ENCODE data around the gene ZFP62. TPM values are rescaled to one million over a fixed set of nuclear protein-coding genes. Genes with fewer than 3 reads are reported as not detected.
"Not testable (repeated sequence)": the region's sequence is repeated elsewhere in the genome, so short reads cannot be mapped to it uniquely, and the experiment has no call there.

Gene ZFP62
- polyA plus RNA-seq, 4 donors = 56.2 to 70.2 (median 64.1) TPM

DNA sequence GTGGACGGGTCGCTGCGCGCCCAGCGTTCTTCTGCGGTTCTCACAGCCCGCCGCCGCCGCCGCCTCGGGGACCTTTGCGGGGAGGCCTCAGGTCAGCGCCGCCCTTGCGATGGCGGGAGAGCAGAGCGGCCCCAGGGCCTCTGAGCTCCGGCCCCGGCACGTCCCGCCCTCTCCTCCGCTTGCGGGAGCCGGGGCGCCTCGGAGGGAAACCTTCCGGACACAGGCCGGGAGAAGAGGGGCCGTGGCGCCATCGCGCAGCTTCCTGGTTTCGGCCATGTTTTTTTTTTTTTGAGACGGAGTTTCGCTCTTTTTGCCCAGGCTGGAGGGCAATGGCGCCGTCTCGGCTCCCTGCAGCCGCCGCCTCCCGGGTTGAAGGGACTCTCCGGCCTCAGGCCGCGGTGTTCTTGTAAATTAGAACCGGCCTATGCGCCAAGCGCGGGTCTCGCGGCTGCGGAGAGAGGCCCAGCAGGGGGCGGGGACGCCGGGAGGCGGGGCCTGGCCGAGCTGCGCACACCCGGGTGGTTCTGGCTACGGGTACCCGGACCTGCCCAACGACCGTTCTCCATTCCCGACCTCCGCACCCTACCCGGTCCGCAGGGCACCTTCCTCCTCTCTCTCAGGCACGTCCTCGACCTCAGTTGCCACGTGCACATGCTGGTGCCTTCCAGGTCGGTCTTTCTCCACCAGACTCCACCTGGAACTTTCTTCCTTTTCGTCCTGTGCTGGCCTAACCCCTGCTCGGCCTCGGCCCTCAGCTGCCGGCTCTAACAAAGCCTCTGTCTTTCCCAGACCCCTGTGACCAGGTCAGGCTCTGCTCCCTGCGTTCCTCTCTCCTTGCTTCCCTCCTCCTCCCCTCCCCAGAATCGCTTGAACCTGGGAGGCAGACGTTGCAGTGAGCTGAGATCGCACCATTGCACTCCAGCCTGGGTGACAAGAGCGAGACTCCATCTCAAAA is 29.7 kb downstream of the ZFP62 start:
- DNase-seq (ENCODE audit: low read depth in 4 of 4, low spot score in 3 of 4) = no peak

GRCh38 chr5:180830253-180831138 is 30.6 kb downstream of the ZFP62 start:
- DNase-seq (ENCODE audit: low read depth in 4 of 4, low spot score in 3 of 4) = no peak

- no peak for DNase-seq (ENCODE audit: low read depth in 4 of 4, low spot score in 3 of 4)
Observed at GRCh38 chr5:180829726-180830125, 31.4 kb downstream of the ZFP62 start.

DNA sequence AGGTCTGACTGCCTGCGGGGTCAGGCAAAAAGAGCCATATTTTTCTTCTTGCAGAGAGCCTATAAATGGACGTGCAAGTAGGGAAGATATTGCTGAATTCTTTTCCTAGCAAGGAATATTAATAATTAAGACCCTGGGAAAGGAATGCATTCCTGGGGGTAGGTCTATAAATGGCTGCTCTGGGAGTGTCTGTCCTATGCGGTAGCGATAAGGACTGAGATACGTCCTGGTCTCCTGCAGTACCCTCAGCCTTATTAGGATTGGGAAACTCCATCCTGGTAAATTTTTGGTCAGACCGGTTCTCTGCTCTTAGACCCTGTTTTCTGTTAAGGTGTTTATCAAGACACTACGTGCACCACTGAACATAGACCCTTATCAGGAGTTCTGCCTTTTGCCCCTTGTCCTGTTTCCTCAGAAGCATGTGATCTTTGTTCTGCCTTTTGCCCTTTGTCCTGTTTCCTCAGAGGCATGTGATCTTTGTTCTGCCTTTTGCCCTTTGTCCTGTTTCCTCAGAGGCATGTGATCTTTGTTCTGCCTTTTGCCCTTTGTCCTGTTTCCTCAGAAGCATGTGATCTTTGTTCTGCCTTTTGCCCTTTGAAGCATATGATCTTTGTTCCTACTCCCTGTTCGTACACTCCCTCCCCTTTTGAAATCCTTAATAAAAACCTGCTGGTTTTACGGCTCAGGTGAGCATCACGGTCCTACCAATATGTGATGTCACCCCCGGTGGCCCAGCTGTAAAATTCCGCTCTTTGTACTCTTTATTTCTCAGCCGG is 32.1 kb downstream of the ZFP62 start:
- DNase-seq (ENCODE audit: low read depth in 4 of 4, low spot score in 3 of 4) = not testable (repeated sequence)

GRCh38 chr5:180827374-180827773 is 33.7 kb downstream of the ZFP62 start:
- DNase-seq (ENCODE audit: low read depth in 4 of 4, low spot score in 3 of 4) = not testable (repeated sequence)

DNA sequence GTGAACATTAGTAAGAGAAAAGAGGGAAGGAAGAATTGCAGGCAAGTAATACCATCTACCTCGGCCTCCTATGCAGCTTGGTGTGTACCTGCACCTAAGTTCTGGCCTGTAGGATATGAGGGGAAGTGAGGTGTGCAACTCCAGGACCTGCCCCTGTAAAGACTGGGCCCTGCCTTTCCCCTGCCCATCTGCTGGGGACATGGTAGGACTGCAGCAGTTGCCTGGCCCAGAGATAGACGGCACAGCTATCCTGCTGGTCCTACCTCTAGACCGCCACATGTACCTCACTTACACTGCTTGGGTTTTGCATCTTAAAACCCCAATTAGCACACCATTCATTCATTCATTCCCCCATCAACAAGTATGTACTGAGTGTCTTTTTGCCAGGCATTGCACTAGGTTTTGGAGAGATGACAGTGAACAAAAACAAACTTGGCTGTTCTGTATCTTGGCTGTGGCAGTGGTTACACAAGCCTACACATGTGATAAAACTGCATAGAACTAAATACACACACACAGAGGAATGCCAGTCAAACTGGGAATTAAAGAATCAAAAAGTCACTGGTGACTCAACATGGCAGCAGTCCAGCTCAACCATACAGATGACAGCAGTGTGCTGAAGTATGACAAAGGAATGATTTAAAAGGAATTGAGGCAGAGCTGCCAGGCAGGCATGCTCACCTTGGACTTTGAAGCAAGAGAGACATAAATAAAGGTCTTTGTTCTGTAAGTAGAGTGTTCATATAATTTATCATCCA is 35.1 kb downstream of the ZFP62 start:
- DNase-seq (ENCODE audit: low read depth in 4 of 4, low spot score in 3 of 4) = no peak

DNA sequence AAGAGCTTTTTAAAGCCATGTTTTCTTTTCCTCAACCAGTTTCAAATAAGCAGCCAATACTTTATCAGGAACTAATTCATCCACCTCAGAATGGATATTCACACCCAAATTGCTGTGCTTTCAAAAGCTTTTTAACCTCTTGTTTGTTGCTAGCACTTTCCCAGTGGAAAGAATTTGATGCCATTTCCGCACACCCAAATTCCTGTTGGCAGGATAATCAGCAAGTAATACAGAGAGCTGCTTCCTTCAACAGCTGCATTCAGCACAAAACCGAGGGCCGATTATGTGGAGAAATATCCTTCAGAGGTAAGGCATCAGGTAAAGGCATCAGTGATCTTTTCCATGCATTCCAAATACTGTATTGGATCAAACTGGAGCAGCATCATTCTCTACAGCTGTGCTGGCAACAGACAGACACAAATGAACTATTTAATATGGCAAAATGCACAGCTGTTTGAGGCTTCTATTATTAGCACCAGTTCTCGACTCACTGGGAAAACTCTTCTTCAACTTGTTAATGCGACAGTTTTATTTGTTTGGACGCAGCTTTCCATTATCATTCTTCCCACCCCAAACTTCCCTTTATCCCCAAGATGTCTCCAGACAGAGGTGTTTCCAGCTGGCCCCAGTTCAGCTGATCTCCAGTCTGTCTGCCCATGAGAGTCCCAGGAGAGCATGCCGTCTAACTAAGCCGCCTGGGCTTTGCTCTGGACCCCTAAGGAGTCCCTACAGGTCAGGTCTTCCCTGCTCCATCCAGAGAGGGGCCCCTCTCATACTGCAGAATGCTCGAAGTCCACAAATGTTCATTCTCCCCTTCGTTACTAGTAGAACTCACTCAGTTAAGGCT is 36.2 kb downstream of the ZFP62 start:
- no peak for DNase-seq (ENCODE audit: low read depth in 4 of 4, low spot score in 3 of 4)

- DNase-seq (ENCODE audit: low read depth in 4 of 4, low spot score in 3 of 4) = no peak
Observed at GRCh38 chr5:180823940-180824629, 37.0 kb downstream of the ZFP62 start.

GRCh38 chr5:180823346-180823745 is 37.7 kb downstream of the ZFP62 start:
- no peak for DNase-seq (ENCODE audit: low read depth in 4 of 4, low spot score in 3 of 4)

DNA sequence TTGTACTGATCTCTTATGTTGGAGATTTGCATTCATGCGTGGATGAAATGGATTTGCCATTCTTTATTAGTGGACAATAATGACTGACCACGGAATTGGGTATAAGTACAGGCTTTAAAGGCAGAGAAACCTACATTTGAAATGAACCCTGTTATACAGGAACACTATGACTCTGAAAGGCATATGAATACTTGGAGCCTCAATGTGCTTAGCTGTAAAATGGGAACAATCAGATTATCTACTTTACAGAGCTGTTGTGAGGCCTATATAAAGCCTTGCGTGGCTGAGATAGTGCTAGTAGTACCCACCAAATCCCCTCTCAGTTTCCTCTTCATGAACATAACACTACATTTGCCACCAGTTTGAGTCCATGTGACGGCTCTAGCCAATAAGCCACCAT is 39.5 kb downstream of the ZFP62 start:
- no peak for DNase-seq (ENCODE audit: low read depth in 4 of 4, low spot score in 3 of 4)

GRCh38 chr5:180820788-180821321 is 40.2 kb downstream of the ZFP62 start:
- DNase-seq (ENCODE audit: low read depth in 4 of 4, low spot score in 3 of 4) = no peak

- no peak for DNase-seq (ENCODE audit: low read depth in 4 of 4, low spot score in 3 of 4)
Observed at GRCh38 chr5:180818677-180819341, 42.3 kb downstream of the ZFP62 start.

GRCh38 chr5:180817893-180818674 is 43.0 kb downstream of the ZFP62 start:
- DNase-seq (ENCODE audit: low read depth in 4 of 4, low spot score in 3 of 4) = no peak

DNA sequence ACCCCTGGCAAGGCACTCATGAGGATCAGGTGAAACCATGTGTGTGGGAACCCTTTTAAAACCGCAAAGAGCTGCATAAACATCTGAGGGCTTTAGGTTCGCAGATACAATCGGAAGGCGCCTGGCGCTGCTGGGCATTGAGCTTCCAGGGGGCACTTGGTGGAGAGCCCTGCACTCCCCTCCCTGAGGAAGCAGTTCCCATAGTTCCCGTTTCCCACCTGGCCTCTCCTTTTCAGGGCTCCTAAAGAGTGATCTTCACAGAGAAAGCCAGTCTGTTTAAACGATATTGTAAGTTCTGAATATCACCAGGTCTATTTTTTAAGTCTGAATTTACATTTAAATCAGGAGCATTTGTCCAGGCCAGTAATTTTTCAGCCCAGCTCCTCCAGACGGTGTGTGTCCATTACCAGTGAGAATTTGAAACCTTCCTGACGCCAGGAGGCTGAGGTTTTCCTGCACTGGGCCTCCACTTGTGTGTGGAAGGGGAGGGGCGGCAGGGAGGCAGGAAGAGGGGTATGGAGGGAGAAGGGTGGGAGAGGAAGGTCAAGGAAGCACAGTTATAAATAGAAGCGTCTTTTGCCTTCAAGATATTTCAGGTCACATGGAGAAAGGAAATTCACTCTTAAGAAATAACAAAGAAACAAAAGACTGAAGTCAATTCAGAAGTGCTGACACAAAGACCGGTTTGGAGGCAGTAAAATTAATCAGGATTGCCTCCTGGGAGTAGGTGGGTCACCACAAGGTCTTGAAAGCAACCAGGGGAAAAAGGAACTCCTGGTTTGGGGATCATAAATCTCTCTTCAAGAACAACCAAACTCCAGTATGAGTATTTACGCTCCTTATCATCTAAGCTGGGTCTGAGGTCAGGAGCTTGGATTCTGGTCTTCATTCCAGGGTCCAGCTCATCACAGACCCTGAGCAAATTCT is 44.2 kb downstream of the ZFP62 start:
- no peak for DNase-seq (ENCODE audit: low read depth in 4 of 4, low spot score in 3 of 4)

GRCh38 chr5:180815293-180815917 is 45.7 kb downstream of the ZFP62 start:
- no peak for DNase-seq (ENCODE audit: low read depth in 4 of 4, low spot score in 3 of 4)

Data from right renal pelvis (tissue), 4 donors.